Natural killer cell treated with Interleukin-12 subunit alpha and Interleukin-12 subunit beta and Interleukin-15 and Interleukin-18, amount 100 ng/mL, for 72 hours (primary cell): ENCODE results near the gene PPARD. TPM values are rescaled to one million over a fixed set of nuclear protein-coding genes. Genes with fewer than 3 reads are reported as not detected.
"Not testable (repeated sequence)": the region's sequence is repeated elsewhere in the genome, so short reads cannot be mapped to it uniquely, and the experiment has no call there.

Source experiments
- ATAC-seq, 2 donors: fragments of 150-1000 bp; cut with Tn5 transposase in 1 of 2; sonication (Bioruptor Pico), chemical (Tn5 transposase) in 1 of 2; 2 replicates each; pipeline ENCODE4 v1.10.0; 2021
- DNase-seq: peaks from one replicate; pipeline ENCODE4 v3.0.0; 2022; ENCODE audit warnings: low spot score
- H3K27ac Mint-ChIP-seq, 2 donors: 1 replicate in 1 of 2; 2 replicates in 1 of 2; pipeline ENCODE4 v1.8.0; 2022; ENCODE audit warnings: mixed read lengths in 2 of 2, mild to moderate bottlenecking in 1 of 2, moderate library complexity in 1 of 2
- H3K27me3 Mint-ChIP-seq, 2 donors: 1 replicate in 1 of 2; 2 replicates in 1 of 2; pipeline ENCODE4 v1.8.0; 2022; ENCODE audit warnings: mixed read lengths in 2 of 2
- H3K36me3 Mint-ChIP-seq: one replicate; pipeline ENCODE4 v1.8.0; 2022; ENCODE audit warnings: mixed read lengths
- H3K4me1 Mint-ChIP-seq, 2 donors: 1 replicate in 1 of 2; 2 replicates in 1 of 2; pipeline ENCODE4 v1.8.0; 2022; ENCODE audit warnings: low read depth in 2 of 2, mixed read lengths in 2 of 2, mild to moderate bottlenecking in 1 of 2
- H3K4me3 Mint-ChIP-seq: one replicate; pipeline ENCODE4 v1.8.0; 2022; ENCODE audit warnings: mixed read lengths
- H3K9me3 Mint-ChIP-seq: 2 replicates; pipeline ENCODE4 v1.8.0; 2022; ENCODE audit warnings: mixed read lengths
- total RNA-seq, 2 donors: library from RNA; stranded (reverse); gene quantifications; one replicate each; pipeline ENCODE4 v1.2.3, GENCODE V29; 2022

Gene PPARD
- total RNA-seq, 2 donors from 2014 or later, result 19.6 to 19.9 TPM

DNA sequence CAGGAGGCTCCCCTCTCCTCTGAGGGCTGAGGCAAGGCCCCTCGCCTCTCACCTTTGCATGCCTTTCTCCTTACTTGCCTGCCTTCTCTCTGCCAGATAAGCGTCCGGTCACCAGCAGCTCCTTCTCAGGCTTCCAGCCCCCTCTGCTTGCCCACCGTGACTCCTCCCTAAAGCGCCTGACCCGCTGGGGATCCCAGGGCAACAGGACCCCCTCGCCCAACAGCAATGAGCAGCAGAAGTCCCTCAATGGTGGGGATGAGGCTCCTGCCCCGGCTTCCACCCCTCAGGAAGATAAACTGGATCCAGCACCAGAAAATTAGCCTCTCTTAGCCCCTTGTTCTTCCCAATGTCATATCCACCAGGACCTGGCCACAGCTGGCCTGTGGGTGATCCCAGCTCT, 21.3 kb upstream of the PPARD start:
- Mint-ChIP-seq H3K36me3 (peaks cover 40% of the 10 kb centered on the region), H3K27ac (no peak overlapping the region), H3K9me3 (no peaks in the 10 kb centered on the region), H3K4me1 (peaks cover 7 to 15% of the 10 kb centered on the region in 2 donors), H3K27me3 (no peaks in the 10 kb centered on the region), H3K4me3 (no peak overlapping the region)
- DNase-seq, result no peak
- no peak for ATAC-seq

DNA sequence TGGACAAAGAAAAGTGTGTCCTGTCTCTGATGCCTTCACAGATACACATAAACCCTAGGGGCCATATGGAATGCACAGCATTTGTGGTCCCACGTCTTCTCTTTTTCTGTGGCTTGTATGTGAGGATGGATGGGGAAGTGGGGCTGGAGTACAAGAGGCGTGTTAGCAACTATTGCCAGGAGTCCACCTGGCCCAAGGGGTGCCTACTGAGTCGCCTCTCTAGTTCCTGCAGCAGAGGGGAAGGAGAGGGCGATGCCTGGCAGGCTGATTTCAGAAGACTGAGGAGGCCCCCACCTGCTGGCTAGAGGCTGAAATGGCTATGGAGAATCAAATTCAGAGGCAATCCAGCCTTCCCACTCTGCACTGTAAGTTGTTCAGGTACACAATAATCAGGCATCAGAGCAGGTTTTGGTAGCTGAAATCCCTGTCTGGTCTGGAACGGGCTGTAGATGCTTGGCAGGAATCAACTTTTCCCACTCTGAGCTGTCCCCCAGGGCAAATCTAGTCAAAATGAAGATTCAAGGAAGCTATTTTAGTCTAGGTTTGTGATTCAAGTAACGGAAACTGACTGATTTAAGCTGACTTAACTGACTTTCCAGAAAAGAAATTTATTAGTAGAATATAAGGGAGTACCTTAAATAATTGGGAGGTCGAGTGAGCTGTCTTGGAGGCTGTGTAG, 14.9 kb upstream of the PPARD start:
- DNase-seq, result peak; percentile 70
- Mint-ChIP-seq H3K4me3 (no peak overlapping the region), H3K4me1 (peaks cover 9 to 10% of the 10 kb centered on the region in 2 donors), H3K9me3 (no peaks in the 10 kb centered on the region), H3K36me3 (peaks cover 8% of the 10 kb centered on the region), H3K27me3 (no peaks in the 10 kb centered on the region), H3K27ac (peak overlapping the region; percentile 58 to 71)
- peak; percentile 85 to 87 for ATAC-seq

- Mint-ChIP-seq H3K27ac (peak overlapping the region; percentile 58 to 71), H3K4me3 (no peak overlapping the region), H3K4me1 (peaks cover 9 to 10% of the 10 kb centered on the region in 2 donors), H3K36me3 (peaks cover 9% of the 10 kb centered on the region), H3K27me3 (no peaks in the 10 kb centered on the region), H3K9me3 (no peaks in the 10 kb centered on the region)
- ATAC-seq (no peak), DNase-seq (no peak)
Measured at GRCh38 chr6:35328108-35328723, 14.1 kb upstream of the PPARD start.

DNA sequence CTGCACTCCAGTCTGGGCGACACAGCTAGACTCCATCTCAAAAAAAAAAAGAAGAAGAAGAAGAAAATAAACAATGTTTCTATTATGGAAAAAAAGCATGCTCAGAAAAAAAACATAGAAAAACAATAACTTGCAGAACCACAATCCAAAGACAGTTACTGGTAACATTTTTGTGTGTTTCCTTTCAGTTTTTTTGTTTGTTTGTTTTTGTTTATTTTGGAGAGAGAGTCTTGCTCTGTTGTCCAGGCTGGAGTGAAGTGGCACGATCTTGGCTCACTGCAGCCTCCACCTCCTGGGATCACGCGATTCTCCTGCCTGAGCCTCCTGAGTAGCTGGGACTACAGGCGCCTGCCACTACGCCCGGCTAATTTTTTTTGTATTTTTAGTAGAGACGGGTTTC, 13.4 kb upstream of the PPARD start:
- H3K4me3 Mint-ChIP-seq, H3K27me3 Mint-ChIP-seq: not testable (repeated sequence)
- H3K27ac Mint-ChIP-seq, result peak overlapping the region in 1 of 2 donors; percentile 71

DNA sequence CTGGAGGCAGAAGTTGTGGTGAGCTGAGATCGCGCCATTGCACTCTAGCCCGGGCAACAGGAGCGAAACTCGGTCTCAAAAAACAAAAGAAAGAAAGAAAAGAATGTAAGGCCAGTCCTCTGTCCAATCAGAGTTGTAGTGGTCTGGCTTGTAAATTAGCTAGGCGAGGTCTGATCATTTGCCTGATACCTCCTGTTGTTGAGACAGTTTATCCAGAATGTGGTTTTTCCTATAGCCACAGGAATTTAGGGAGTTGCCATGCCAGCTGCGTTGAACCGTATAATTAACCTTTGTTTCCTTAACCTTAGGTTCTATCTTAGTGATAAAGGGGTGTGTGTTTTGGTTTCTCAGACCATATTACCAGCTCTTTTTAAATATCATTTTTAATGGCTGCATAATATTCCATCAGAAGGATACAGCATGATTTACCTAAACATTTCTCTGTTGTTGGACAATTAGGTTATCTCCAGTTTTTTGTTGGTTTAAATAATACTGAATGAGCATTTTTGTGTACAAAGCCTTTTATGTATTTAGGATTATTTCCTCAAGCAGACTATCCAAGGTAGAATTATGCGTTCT, 11.7 kb upstream of the PPARD start:
- no peak overlapping the region for H3K27ac Mint-ChIP-seq
- H3K4me3 Mint-ChIP-seq, result no peak overlapping the region
- peaks cover 9 to 10% of the 10 kb centered on the region in 2 donors for H3K4me1 Mint-ChIP-seq
- H3K27me3 Mint-ChIP-seq, result no peaks in the 10 kb centered on the region
- H3K9me3 Mint-ChIP-seq, result peaks cover 4% of the 10 kb centered on the region
- H3K36me3 Mint-ChIP-seq, result peaks cover 17% of the 10 kb centered on the region
- DNase-seq, result no peak
- ATAC-seq, result no peak

More for the DNA sequence above, 13.4 kb upstream of the PPARD start:
- peaks cover 11% of the 10 kb centered on the region for H3K36me3 Mint-ChIP-seq
- not testable (repeated sequence) for DNase-seq, H3K4me1 Mint-ChIP-seq, ATAC-seq, H3K9me3 Mint-ChIP-seq

DNA sequence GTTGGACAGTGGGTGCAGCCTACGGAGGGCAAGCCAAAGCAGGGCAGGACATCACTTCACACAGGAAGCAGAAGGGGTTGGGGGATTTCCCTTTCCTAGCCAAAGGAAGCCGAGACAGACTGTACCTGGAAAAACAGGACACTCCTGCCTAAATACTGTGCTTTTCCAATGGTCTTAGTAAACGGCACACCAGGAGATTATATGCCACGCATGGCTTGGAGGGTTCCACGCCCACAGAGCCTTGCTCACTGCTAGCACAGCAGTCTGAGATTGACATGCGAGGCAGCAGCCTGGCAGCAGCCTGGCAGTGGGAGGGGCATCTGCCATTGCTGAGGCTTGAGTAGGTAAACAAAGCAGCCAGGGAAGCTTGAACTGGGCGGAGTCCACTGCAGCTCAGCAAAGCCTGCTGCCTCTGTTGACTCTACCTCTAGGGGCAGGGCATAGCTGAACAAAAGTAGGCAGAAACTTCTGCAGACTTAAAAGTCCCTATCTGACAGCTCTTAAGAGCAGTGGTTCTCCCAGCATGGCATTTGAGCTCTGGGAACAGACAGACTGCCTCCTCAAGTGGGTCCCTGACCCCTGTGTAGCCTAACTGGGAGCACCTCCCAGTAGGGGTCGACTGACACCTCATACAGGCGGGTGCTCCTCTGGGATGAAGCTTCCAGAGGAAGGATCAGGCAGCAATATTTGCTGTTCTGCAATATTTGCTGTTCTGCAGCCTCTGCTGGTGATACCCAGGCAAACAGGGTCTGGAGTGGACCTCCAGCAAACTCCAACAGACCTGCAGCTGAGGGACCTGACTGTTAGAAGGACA, 10.1 kb upstream of the PPARD start:
- H3K4me3 Mint-ChIP-seq, H3K27ac Mint-ChIP-seq: not testable (repeated sequence)

GRCh38 chr6:35341557-35341956, 801 bp upstream of the PPARD start:
- H3K9me3 Mint-ChIP-seq, result no peaks in the 10 kb centered on the region
- DNase-seq, result no peak
- ATAC-seq, result no peak
- H3K36me3 Mint-ChIP-seq, result no peaks in the 10 kb centered on the region
- peak overlapping the region in 1 of 2 donors; percentile 85 for H3K27ac Mint-ChIP-seq
- peaks cover 35 to 46% of the 10 kb centered on the region in 2 donors for H3K4me1 Mint-ChIP-seq
- peak overlapping the region; percentile 92 for H3K4me3 Mint-ChIP-seq
- no peaks in the 10 kb centered on the region for H3K27me3 Mint-ChIP-seq

More for the DNA sequence above, 10.1 kb upstream of the PPARD start:
- DNase-seq, ATAC-seq, H3K27me3 Mint-ChIP-seq, H3K9me3 Mint-ChIP-seq: not testable (repeated sequence)
- Mint-ChIP-seq H3K4me1 (peaks cover 10 to 11% of the 10 kb centered on the region in 2 donors), H3K36me3 (peaks cover 17% of the 10 kb centered on the region)

- peaks cover 29 to 35% of the 10 kb centered on the region in 2 donors for H3K4me1 Mint-ChIP-seq
- H3K27me3 Mint-ChIP-seq, result no peaks in the 10 kb centered on the region
- ATAC-seq, result no peak
- peaks cover 2% of the 10 kb centered on the region for H3K36me3 Mint-ChIP-seq
- peak overlapping the region; percentile 57 to 85 for H3K27ac Mint-ChIP-seq
- peak overlapping the region; percentile 92 for H3K4me3 Mint-ChIP-seq
- H3K9me3 Mint-ChIP-seq, result no peaks in the 10 kb centered on the region
- no peak for DNase-seq
Measured at GRCh38 chr6:35343092-35343834, 905 bp downstream of the PPARD start.

DNA sequence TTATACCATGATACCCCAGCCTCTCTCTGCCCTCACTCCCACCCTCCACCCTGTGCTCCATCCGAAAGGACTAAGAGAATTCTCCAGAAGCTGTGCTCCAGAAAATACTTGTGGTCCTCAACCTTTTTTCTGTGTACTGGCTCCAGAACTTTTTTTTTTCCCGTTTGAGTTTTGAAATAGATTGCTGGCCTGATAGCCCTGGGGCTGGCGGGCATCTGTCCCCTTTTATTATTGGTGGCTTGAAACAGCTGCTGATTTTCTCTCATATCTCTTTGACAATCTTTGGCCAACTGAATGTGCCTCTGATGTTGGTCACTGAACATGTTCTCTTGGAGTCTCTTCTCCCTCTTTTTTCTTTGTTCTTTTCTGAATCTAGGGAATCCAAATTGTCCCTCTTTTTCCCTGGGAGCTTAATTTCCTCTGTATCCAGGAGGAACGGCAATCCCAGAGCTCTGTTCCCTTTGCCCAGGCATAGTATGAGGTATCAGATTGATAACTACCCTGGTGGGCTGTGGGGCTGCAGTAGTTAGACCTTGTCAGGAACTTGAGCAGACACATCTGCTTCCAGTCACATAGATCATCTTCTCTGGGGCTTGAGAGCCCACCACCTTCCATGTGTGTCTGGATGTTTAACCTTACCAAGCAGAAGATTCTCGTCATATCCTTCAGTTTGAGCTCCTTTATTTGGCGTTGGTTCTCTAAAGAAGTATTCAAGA, 1.6 kb downstream of the PPARD start:
- no peaks in the 10 kb centered on the region for H3K27me3 Mint-ChIP-seq
- peak overlapping the region; percentile 57 to 85 for H3K27ac Mint-ChIP-seq

GRCh38 chr6:35351422-35351821, 9.1 kb downstream of the PPARD start:
- Mint-ChIP-seq H3K36me3 (peaks cover 26% of the 10 kb centered on the region), H3K4me1 (peaks cover 9 to 21% of the 10 kb centered on the region in 2 donors), H3K9me3 (no peaks in the 10 kb centered on the region), H3K4me3 (no peak overlapping the region), H3K27me3 (no peaks in the 10 kb centered on the region), H3K27ac (no peak overlapping the region)
- ATAC-seq (no peak), DNase-seq (no peak)

More for the DNA sequence above, 1.6 kb downstream of the PPARD start:
- DNase-seq, result no peak
- H3K9me3 Mint-ChIP-seq, result no peaks in the 10 kb centered on the region
- no peak for ATAC-seq
- H3K4me3 Mint-ChIP-seq, result peak overlapping the region; percentile 92
- H3K36me3 Mint-ChIP-seq, result peaks cover 4% of the 10 kb centered on the region
- H3K4me1 Mint-ChIP-seq, result peaks cover 34 to 39% of the 10 kb centered on the region in 2 donors

DNA sequence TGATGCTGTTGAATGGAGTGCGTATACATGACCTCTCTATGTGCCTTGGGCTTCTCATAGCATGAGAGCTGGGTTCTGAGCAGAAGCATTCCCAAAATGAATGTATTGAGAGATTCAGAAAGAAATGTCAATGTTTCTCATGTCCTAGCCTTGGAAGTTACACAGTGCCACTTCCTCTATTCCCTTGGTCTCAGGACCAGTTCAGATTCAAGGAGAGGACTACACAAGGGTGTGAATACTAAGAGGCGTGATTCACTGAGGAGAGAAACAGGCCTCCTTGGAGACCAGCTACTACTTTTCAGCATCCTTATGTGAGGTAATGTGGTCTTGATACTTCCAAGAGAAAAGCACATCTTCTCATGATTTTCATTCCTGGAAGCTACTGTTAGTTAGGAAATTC, 10.4 kb downstream of the PPARD start:
- Mint-ChIP-seq H3K4me3 (no peak overlapping the region), H3K4me1 (peaks cover 9 to 21% of the 10 kb centered on the region in 2 donors), H3K36me3 (peaks cover 29% of the 10 kb centered on the region), H3K27me3 (no peaks in the 10 kb centered on the region), H3K27ac (no peak overlapping the region), H3K9me3 (no peaks in the 10 kb centered on the region)
- ATAC-seq (no peak), DNase-seq (no peak)

GRCh38 chr6:35354361-35355135, 12.2 kb downstream of the PPARD start:
- no peaks in the 10 kb centered on the region for H3K27me3 Mint-ChIP-seq
- no peaks in the 10 kb centered on the region for H3K9me3 Mint-ChIP-seq

More at GRCh38 chr6:35354361-35355135, 12.2 kb downstream of the PPARD start:
- Mint-ChIP-seq H3K27ac (no peak overlapping the region), H3K36me3 (peaks cover 25% of the 10 kb centered on the region), H3K4me3 (no peak overlapping the region), H3K4me1 (peaks cover 0 to 17% of the 10 kb centered on the region in 2 donors)
- ATAC-seq, result no peak
- no peak for DNase-seq
